Smooth muscle cell (in vitro differentiated cells): ENCODE results near the gene CTCF. TPM values are rescaled to one million over a fixed set of nuclear protein-coding genes. Genes with fewer than 3 reads are reported as not detected.

ENCODE experiments used
- DNase-seq: peaks from one replicate; lab custom pipeline; 2025; ENCODE audit not compliant: unreplicated experiment; lab: John Stamatoyannopoulos, UW
- H2AFZ ChIP-seq: fragments of 200-600 bp; sonication (generic); 2 replicates; pipeline ENCODE4 v1.6.0; 2016; ENCODE audit warnings: antibody characterized with exemption, low read depth, mild to moderate bottlenecking
- H3F3A ChIP-seq: fragments of 200-600 bp; sonication (generic); 2 replicates; pipeline ENCODE4 v1.6.0; 2017; ENCODE audit warnings: antibody characterized with exemption, low read depth
- H3K27ac ChIP-seq: fragments of 200-600 bp; sonication (generic); 2 replicates; pipeline ENCODE4 v1.5.1; 2016; ENCODE audit warnings: low read depth, mild to moderate bottlenecking
- H3K27me3 ChIP-seq: fragments of 200-600 bp; sonication (generic); 2 replicates; pipeline ENCODE4 v1.6.1; 2016; ENCODE audit warnings: low read depth, mild to moderate bottlenecking
- H3K36me3 ChIP-seq: fragments of 200-600 bp; sonication (generic); 2 replicates; pipeline ENCODE4 v1.5.1; 2016; ENCODE audit warnings: low read depth
- H3K4me1 ChIP-seq: fragments of 200-600 bp; sonication (generic); 2 replicates; pipeline ENCODE4 v1.5.1; 2016; ENCODE audit warnings: low read depth
- H3K4me2 ChIP-seq: fragments of 200-600 bp; sonication (generic); 2 replicates; pipeline ENCODE4 v1.6.0; 2016; ENCODE audit warnings: mild to moderate bottlenecking
- H3K4me3 ChIP-seq: fragments of 200-600 bp; sonication (generic); 2 replicates; pipeline ENCODE4 v1.5.1; 2016; ENCODE audit warnings: mild to moderate bottlenecking
- H3K79me2 ChIP-seq: fragments of 200-600 bp; sonication (generic); 2 replicates; pipeline ENCODE4 v1.6.0; 2016; ENCODE audit warnings: low read depth, mild to moderate bottlenecking
- H3K9ac ChIP-seq: fragments of 200-600 bp; sonication (generic); 2 replicates; pipeline ENCODE4 v1.6.0; 2016; ENCODE audit warnings: low read depth
- H3K9me3 ChIP-seq: fragments of 200-600 bp; sonication (generic); replicated peaks from 2 replicates; pipeline ENCODE4 v1.5.1; 2016; ENCODE audit warnings: low read depth
- H4K20me1 ChIP-seq: fragments of 200-600 bp; sonication (generic); 2 replicates; pipeline ENCODE4 v1.6.0; 2016; ENCODE audit warnings: low read depth
- WGBS: methylation state at CpG from one replicate; pipeline ENCODE4 v1.1.7; 2016; ENCODE audit warnings: low lambda C conversion rate; 5-methylcytosine and 5-hydroxymethylcytosine counted together
- polyA plus RNA-seq: library from polyadenylated mRNA; unstranded; fragments of >200 nt; fragmentation: Nextera tagmentation; extraction: Ambion mirVana; gene quantifications from 2 replicates; pipeline ENCODE4 v1.2.1, GENCODE V29; 2016
- total RNA-seq: library from RNA; depleted of rRNA; stranded (reverse); fragments of >200 nt; gene quantifications from 2 replicates; pipeline ENCODE4 v1.2.3, GENCODE V29; 2014
- TF ChIP-seq, protein P1 (sequence below): fragments of 200-600 bp; sonication (generic); IDR thresholded peaks from 2 replicates; pipeline ENCODE4 v1.5.1; 2017; ENCODE audit warnings: borderline replicate concordance, mild to moderate bottlenecking, antibody characterized with exemption; ENCODE audit not compliant: insufficient read depth, poor library complexity, severe bottlenecking

Gene CTCF
- total and polyA plus RNA-seq, 2 experiments from 2014 or later, result 28.4 to 32.4 TPM

DNA sequence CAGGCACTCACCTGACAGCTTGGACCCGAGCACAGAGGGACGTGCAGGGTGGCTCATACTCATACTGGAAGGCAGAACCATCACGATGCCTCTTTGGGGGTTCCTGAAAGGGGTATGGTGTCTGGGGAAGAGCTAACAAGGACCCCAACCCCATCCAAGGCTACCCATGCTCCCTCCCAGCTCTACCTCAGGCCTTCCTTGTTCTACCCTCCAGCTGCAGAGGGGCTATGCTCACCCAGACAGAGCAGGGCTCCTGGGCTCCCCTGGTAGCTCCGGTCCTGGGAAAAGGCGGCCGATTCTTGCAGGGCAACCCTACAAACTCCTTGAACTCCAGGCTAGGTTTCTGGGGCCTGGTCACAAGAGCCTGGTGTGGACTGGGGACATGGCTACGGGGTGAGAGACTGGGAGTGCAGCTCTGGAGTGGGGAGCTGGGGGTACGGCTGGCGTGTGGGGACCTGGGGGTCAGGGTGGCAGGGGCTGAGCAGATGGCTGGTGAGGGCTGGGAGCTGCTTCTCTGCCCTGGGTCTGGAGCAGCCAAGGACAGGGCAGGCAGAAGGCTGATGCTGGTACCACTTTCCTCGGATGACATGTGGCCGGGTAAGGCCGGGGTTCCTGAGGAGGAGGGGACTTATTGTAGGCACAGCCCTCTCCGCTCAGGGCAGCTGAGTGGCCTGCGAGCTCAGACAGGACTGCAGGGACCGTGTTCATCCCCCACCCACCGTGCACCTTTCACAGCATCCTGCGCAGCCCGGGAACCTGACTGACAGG is 95.6 kb downstream of the CTCF start:
- H3K4me1 ChIP-seq, result peaks cover 3% of the 10 kb centered on the region
- H3K36me3 ChIP-seq, result no peaks in the 10 kb centered on the region
- H3K79me2 ChIP-seq, result no peaks in the 10 kb centered on the region
- H3K27me3 ChIP-seq, result no peaks in the 10 kb centered on the region
- peaks cover 7% of the 10 kb centered on the region for H4K20me1 ChIP-seq
- DNase-seq, result no peak
- WGBS, result 96% methylated on average over 18 of the region's 18 CpGs
- H2AFZ ChIP-seq, result no peak overlapping the region
- H3K9me3 ChIP-seq, result no peaks in the 10 kb centered on the region
- no peak overlapping the region for H3K4me2 ChIP-seq
- H3K9ac ChIP-seq, result no peak overlapping the region
- H3K4me3 ChIP-seq, result no peak overlapping the region
- H3F3A ChIP-seq, result peaks cover 4% of the 10 kb centered on the region
- TF ChIP-seq, protein P1, sequence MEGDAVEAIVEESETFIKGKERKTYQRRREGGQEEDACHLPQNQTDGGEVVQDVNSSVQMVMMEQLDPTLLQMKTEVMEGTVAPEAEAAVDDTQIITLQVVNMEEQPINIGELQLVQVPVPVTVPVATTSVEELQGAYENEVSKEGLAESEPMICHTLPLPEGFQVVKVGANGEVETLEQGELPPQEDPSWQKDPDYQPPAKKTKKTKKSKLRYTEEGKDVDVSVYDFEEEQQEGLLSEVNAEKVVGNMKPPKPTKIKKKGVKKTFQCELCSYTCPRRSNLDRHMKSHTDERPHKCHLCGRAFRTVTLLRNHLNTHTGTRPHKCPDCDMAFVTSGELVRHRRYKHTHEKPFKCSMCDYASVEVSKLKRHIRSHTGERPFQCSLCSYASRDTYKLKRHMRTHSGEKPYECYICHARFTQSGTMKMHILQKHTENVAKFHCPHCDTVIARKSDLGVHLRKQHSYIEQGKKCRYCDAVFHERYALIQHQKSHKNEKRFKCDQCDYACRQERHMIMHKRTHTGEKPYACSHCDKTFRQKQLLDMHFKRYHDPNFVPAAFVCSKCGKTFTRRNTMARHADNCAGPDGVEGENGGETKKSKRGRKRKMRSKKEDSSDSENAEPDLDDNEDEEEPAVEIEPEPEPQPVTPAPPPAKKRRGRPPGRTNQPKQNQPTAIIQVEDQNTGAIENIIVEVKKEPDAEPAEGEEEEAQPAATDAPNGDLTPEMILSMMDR, result no peak
- no peak overlapping the region for H3K27ac ChIP-seq

- no peak for DNase-seq
- Histone ChIP-seq H3K36me3 (no peaks in the 10 kb centered on the region), H3K4me3 (peak overlapping the region; percentile 73), H3K79me2 (no peaks in the 10 kb centered on the region), H3K9me3 (no peaks in the 10 kb centered on the region), H4K20me1 (peaks cover 7% of the 10 kb centered on the region), H3K9ac (no peak overlapping the region), H3K4me1 (peaks cover 3% of the 10 kb centered on the region), H2AFZ (no peak overlapping the region), H3F3A (peaks cover 4% of the 10 kb centered on the region), H3K4me2 (peak overlapping the region; percentile 92), H3K27me3 (no peaks in the 10 kb centered on the region), H3K27ac (no peak overlapping the region)
- 53% methylated on average over 18 of the region's 21 CpGs for WGBS
- TF ChIP-seq, protein P1, result no peak
Observed at GRCh38 chr16:67658849-67659674, 96.7 kb downstream of the CTCF start.

GRCh38 chr16:67659675-67660563 is 97.6 kb downstream of the CTCF start, which contains the start of gene ACD:
Gene ACD (minus strand): TSS chr16:67660260. CDS start chr16:67660220, 40 bp downstream.
- Histone ChIP-seq H3K4me1 (peaks cover 3% of the 10 kb centered on the region), H3K36me3 (no peaks in the 10 kb centered on the region), H3K9me3 (no peaks in the 10 kb centered on the region), H3K27ac (peak within 1 kb of the TSS; percentile 87), H3K4me3 (peak within 1 kb of the TSS; percentile 73), H4K20me1 (peaks cover 7% of the 10 kb centered on the region), H3F3A (peaks cover 4% of the 10 kb centered on the region), H3K9ac (peak within 1 kb of the TSS; percentile 79), H2AFZ (peak within 1 kb of the TSS; percentile 93), H3K27me3 (no peaks in the 10 kb centered on the region), H3K79me2 (no peaks in the 10 kb centered on the region), H3K4me2 (peak within 1 kb of the TSS; percentile 92)
- TF ChIP-seq, protein P1, result no peak
- DNase-seq, result peak; percentile 80
- WGBS, result 2% methylated on average over 69 of the region's 83 CpGs
